ENCODE data around the gene AFF3. TPM values are rescaled to one million over a fixed set of nuclear protein-coding genes. Genes with fewer than 3 reads are reported as not detected.

AFF3 gene
- total and polyA plus RNA-seq, 7 donors = 0.46 to 25.0 (median 18.6) TPM

DNA sequence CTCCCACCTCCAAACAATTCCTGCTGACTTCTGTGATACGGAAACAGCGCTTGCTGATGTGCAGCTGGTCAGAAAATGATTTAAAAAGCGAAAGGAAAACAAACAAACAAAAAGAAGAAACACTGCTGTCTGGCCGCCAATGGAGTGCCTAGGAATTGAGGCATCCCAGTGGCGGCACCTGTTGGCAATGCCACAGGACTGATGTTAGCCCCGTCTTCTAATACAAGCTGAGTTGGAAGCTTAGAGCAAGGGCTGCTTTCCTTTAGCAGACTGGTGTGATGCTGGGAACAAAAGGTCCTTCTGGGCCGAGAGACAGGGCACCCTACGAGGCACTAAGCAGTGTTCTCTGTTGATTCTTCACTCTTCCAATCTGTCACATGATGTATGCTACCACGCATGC, 489.0 kb downstream of the AFF3 start:
- no peak overlapping the region for H3K4me3 ChIP-seq
- H3K9me3 ChIP-seq = no peaks in the 10 kb centered on the region
- WGBS, 2 donors = 93% methylated on average over 9 of the region's 9 CpGs
- no peak overlapping the region for H3K27ac ChIP-seq
- intact Hi-C loops (cut with DNase I) = no loop called here
- TF ChIP-seq, protein P1, sequence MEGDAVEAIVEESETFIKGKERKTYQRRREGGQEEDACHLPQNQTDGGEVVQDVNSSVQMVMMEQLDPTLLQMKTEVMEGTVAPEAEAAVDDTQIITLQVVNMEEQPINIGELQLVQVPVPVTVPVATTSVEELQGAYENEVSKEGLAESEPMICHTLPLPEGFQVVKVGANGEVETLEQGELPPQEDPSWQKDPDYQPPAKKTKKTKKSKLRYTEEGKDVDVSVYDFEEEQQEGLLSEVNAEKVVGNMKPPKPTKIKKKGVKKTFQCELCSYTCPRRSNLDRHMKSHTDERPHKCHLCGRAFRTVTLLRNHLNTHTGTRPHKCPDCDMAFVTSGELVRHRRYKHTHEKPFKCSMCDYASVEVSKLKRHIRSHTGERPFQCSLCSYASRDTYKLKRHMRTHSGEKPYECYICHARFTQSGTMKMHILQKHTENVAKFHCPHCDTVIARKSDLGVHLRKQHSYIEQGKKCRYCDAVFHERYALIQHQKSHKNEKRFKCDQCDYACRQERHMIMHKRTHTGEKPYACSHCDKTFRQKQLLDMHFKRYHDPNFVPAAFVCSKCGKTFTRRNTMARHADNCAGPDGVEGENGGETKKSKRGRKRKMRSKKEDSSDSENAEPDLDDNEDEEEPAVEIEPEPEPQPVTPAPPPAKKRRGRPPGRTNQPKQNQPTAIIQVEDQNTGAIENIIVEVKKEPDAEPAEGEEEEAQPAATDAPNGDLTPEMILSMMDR (IDR thresholded peaks at IDR 0.05) = no peak
- no peak for TF ChIP-seq POLR2AphosphoS5 (IDR thresholded peaks at IDR 0.05)
- no peak for TF ChIP-seq POLR2A (IDR thresholded peaks at IDR 0.05)
- H3K27me3 ChIP-seq = no peaks in the 10 kb centered on the region
- DNase-seq = no peak
- peaks cover 0 to 29% (median 25%) of the 10 kb centered on the region in 4 donors for H3K4me1 ChIP-seq
- H3K36me3 ChIP-seq = no peaks in the 10 kb centered on the region

DNA sequence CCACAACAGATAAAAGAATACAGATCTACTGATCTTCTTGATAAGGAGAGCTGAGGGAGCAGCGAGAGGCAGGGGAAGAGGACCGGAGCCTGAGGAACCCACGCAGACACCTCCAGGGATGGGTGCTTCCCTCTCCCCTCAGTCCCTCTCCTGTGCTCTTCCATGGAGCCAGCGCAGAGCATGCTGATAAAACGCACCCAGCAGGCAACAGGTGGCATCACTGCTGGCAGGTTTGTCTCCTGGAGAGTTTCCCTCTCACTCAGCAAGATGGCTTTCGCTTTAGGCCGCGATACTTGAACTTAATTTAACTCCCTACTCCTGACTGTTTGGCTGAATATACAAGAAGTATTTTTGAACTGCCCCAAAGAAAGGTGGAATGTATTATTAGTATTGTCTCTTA, 489.5 kb downstream of the AFF3 start:
- Histone ChIP-seq H3K4me1 (peaks cover 0 to 34% (median 30%) of the 10 kb centered on the region in 4 donors), H3K27ac (no peak overlapping the region), H3K9me3 (no peaks in the 10 kb centered on the region), H3K36me3 (no peaks in the 10 kb centered on the region), H3K27me3 (no peaks in the 10 kb centered on the region), H3K4me3 (no peak overlapping the region)
- TF ChIP-seq EP300 (IDR thresholded peaks at IDR 0.05) (no peak), POLR2AphosphoS5 (IDR thresholded peaks at IDR 0.05) (no peak), POLR2A (IDR thresholded peaks at IDR 0.05) (no peak)
- TF ChIP-seq, protein P1 (IDR thresholded peaks at IDR 0.05) = no peak
- intact Hi-C loops (cut with DNase I) = no loop called here
- DNase-seq = no peak
- 90 to 95% methylated on average over 8 of the region's 8 CpGs for whole genome bisulfite sequencing, 2 donors

DNA sequence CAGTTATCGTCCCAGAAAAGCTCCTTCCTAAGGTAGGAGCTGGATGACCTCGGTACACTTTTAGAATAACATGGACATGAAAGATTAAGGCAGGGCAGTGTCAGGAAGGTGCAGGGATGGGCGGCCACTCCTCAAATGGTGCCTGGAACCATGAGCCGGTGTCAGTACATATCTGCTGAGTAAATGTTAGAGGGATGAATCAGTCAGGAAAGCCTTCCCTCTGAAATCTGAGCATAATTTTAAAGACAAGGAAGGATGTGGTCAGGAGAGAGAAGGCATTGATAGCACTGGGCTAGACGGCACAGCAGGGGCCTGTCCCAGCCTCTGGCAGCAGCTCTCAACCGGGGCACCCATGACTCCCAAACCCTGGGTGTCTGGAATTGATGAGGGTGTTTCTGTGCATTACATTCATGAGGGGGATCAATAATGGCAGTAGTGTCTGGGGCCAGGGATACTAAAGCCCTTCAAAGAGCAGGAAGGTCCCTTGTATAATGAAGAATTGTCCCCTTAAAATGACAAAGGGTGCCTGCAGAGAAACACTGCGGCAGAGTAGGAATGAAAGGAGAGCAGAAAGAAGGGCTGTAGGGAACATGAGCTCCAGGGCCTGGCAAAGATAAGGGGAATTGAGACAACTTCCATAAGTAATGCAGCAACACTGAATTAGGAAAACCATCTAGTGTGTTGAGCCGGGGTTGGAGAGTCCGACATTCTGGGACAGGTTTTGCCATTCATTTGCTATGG, 490.3 kb downstream of the AFF3 start:
- Histone ChIP-seq H3K4me3 (no peak overlapping the region), H3K36me3 (no peaks in the 10 kb centered on the region), H3K27ac (no peak overlapping the region), H3K4me1 (peaks cover 0 to 33% (median 31%) of the 10 kb centered on the region in 4 donors), H3K27me3 (no peaks in the 10 kb centered on the region), H3K9me3 (no peaks in the 10 kb centered on the region)
- DNase-seq = no peak
- 87 to 89% methylated on average over 9 of the region's 9 CpGs for WGBS, 2 donors
- TF ChIP-seq, protein P1 (IDR thresholded peaks at IDR 0.05) = no peak
- TF ChIP-seq POLR2A (IDR thresholded peaks at IDR 0.05) (no peak), POLR2AphosphoS5 (IDR thresholded peaks at IDR 0.05) (no peak), EP300 (IDR thresholded peaks at IDR 0.05) (no peak)
- intact Hi-C loops (cut with DNase I) = no loop called here

DNA sequence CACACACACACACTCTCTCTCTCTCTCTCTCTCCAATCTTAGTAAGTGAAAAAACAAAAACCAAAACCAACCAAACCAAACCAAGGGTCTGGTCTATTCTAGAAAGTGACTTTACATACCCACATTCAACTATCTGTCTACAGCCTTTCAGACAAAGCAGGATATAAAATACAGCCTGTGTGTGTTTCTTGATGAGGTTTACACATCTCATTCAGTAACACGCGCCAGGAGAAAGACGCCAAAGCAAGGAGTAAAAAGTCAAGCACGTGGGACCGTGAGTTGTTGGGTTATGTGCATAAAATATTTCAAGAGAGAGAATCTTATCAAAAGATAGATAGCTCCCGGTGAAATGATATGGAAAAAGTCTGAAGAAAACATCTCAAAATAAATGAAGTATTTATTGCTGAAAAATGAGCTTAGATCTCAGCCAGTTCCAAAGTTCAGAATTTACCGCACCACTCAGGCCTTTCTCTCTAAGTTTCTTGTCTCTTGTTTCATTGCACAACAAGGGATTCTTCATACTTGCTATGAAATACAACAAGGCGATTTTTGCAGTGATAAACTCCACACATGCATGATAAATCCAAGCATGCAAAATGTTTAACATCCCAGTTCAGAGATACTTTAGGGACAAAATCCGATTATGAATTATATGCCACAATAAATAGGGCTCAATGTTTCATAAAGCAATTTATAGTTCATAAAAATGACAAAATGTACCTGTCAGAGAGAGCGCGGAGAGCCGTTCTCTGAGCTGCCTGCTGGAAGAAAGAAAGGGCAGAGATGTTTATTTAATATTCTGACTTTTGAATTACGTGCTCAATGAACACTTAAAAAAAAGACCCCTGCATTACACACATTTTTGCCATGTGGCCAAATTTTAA, 493.2 kb downstream of the AFF3 start:
- H3K4me3 ChIP-seq = no peak overlapping the region
- no peaks in the 10 kb centered on the region for H3K36me3 ChIP-seq
- no peaks in the 10 kb centered on the region for H3K27me3 ChIP-seq
- peak in 1 of 4 donors; percentile 1 for TF ChIP-seq EP300 (IDR thresholded peaks at IDR 0.05)
- no peak for TF ChIP-seq POLR2A (IDR thresholded peaks at IDR 0.05)
- TF ChIP-seq, protein P1 (IDR thresholded peaks at IDR 0.05) = no peak
- peak; percentile 46 to 79 (median 72) for TF ChIP-seq POLR2AphosphoS5 (IDR thresholded peaks at IDR 0.05)
- H3K9me3 ChIP-seq = no peaks in the 10 kb centered on the region
- no peak for DNase-seq
- H3K27ac ChIP-seq = peak overlapping the region; percentile 44 to 64 (median 57)
- intact Hi-C loops (cut with DNase I) = no loop called here
- H3K4me1 ChIP-seq = peaks cover 0 to 36% (median 34%) of the 10 kb centered on the region in 4 donors
- whole genome bisulfite sequencing, 2 donors = 77 to 86% methylated on average over 13 of the region's 13 CpGs
